ENCODE results near the gene BTN1A1.

- TF ChIP-seq, protein P1, sequence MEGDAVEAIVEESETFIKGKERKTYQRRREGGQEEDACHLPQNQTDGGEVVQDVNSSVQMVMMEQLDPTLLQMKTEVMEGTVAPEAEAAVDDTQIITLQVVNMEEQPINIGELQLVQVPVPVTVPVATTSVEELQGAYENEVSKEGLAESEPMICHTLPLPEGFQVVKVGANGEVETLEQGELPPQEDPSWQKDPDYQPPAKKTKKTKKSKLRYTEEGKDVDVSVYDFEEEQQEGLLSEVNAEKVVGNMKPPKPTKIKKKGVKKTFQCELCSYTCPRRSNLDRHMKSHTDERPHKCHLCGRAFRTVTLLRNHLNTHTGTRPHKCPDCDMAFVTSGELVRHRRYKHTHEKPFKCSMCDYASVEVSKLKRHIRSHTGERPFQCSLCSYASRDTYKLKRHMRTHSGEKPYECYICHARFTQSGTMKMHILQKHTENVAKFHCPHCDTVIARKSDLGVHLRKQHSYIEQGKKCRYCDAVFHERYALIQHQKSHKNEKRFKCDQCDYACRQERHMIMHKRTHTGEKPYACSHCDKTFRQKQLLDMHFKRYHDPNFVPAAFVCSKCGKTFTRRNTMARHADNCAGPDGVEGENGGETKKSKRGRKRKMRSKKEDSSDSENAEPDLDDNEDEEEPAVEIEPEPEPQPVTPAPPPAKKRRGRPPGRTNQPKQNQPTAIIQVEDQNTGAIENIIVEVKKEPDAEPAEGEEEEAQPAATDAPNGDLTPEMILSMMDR (conservative IDR thresholded peaks at IDR 0.05 in 1 of 2, IDR thresholded peaks at IDR 0.05 in 1 of 2; ENCODE audit: low read depth in 1 of 2, low read length in 2 of 2), result no peak
- TF ChIP-seq EZH2 (IDR thresholded peaks at IDR 0.05; ENCODE audit: low read length, missing control alignments), result no peak
Observed at GRCh38 chr6:26482338-26482737, 17.8 kb upstream of the BTN1A1 start.
